Muscle layer of duodenum (tissue), 2 donors: ENCODE measurements around the gene GBA2.

Experiments used
- H3K27ac ChIP-seq: one replicate; pipeline ENCODE4 v1.7.0; 2013; ENCODE audit warnings: mild to moderate bottlenecking, low read length
- H3K27me3 ChIP-seq: one replicate; pipeline ENCODE4 v1.7.0; 2013; ENCODE audit warnings: low read depth, mild to moderate bottlenecking, control low read depth, low read length
- H3K36me3 ChIP-seq, 2 donors: one replicate each; pipeline ENCODE4 v1.7.0; 2013; ENCODE audit warnings: low read length in 2 of 2, control low read depth in 1 of 2, mild to moderate bottlenecking in 1 of 2; ENCODE audit not compliant: insufficient read depth in 2 of 2, control insufficient read depth in 1 of 2
- H3K4me1 ChIP-seq, 2 donors: one replicate each; pipeline ENCODE4 v1.7.0; 2013; ENCODE audit warnings: low read length in 2 of 2, mild to moderate bottlenecking in 2 of 2, control low read depth in 1 of 2, moderate library complexity in 1 of 2; ENCODE audit not compliant: insufficient read depth in 2 of 2, control insufficient read depth in 1 of 2
- H3K4me3 ChIP-seq, 2 donors: one replicate each; pipeline ENCODE4 v1.7.0; 2013; ENCODE audit warnings: low read length in 2 of 2, low read depth in 1 of 2, mild to moderate bottlenecking in 1 of 2
- H3K9me3 ChIP-seq, 2 donors: one replicate each; pipeline ENCODE4 v1.7.0; 2013; ENCODE audit warnings: low read length in 2 of 2, control low read depth in 1 of 2, mild to moderate bottlenecking in 1 of 2; ENCODE audit not compliant: control insufficient read depth in 1 of 2
- donor health status: healthy.

GBA2 gene

GRCh38 chr9:35736201-35736633 lies 12.8 kb downstream of the GBA2 start:
- no peaks in the 10 kb centered on the region for H3K27me3 ChIP-seq
- peaks cover 6 to 15% of the 10 kb centered on the region in 2 donors for H3K4me1 ChIP-seq
- H3K36me3 ChIP-seq: peaks cover 61 to 66% of the 10 kb centered on the region in 2 donors
- no peak overlapping the region for H3K27ac ChIP-seq
- H3K4me3 ChIP-seq: no peak overlapping the region
- H3K9me3 ChIP-seq: no peaks in the 10 kb centered on the region

- H3K36me3 ChIP-seq: peaks cover 41 to 46% of the 10 kb centered on the region in 2 donors
- no peaks in the 10 kb centered on the region for H3K9me3 ChIP-seq
- no peak overlapping the region for H3K4me3 ChIP-seq
- H3K27ac ChIP-seq: no peak overlapping the region
- H3K27me3 ChIP-seq: no peaks in the 10 kb centered on the region
- H3K4me1 ChIP-seq: peaks cover 21 to 34% of the 10 kb centered on the region in 2 donors
Measured at GRCh38 chr9:35734096-35734495, 14.9 kb downstream of the GBA2 start.

- peaks cover 30 to 35% of the 10 kb centered on the region in 2 donors for H3K36me3 ChIP-seq
- peak overlapping the region; percentile 77 to 86 for H3K4me3 ChIP-seq
- H3K27ac ChIP-seq: peak overlapping the region; percentile 94
- H3K4me1 ChIP-seq: peaks cover 28 to 45% of the 10 kb centered on the region in 2 donors
- no peaks in the 10 kb centered on the region for H3K9me3 ChIP-seq
- no peaks in the 10 kb centered on the region for H3K27me3 ChIP-seq
Measured at GRCh38 chr9:35732800-35733541, 16.1 kb downstream of the GBA2 start.

GRCh38 chr9:35732185-35732799 lies 16.7 kb downstream of the GBA2 start, which contains the start of the genes CREB3 and TLN1:
Gene CREB3, plus strand, starts transcription at chr9:35732666. Its CDS starts 107 bp downstream, at chr9:35732773.
Gene TLN1, minus strand, starts transcription at chr9:35732195. Its CDS starts 6,501 bp downstream, at chr9:35725694.
- H3K4me1 ChIP-seq: peaks cover 34 to 52% of the 10 kb centered on the region in 2 donors
- peaks cover 28% of the 10 kb centered on the region in 2 donors for H3K36me3 ChIP-seq
- H3K4me3 ChIP-seq: peak within 1 kb of the TSS; percentile 77 to 90
- peak within 1 kb of the TSS; percentile 97 for H3K27ac ChIP-seq
- no peaks in the 10 kb centered on the region for H3K27me3 ChIP-seq
- H3K9me3 ChIP-seq: no peaks in the 10 kb centered on the region

- Histone ChIP-seq H3K27ac (peak overlapping the region; percentile 97), H3K4me1 (peaks cover 41 to 58% of the 10 kb centered on the region in 2 donors), H3K9me3 (no peaks in the 10 kb centered on the region), H3K27me3 (no peaks in the 10 kb centered on the region), H3K4me3 (peak overlapping the region; percentile 77 to 90), H3K36me3 (peaks cover 21 to 22% of the 10 kb centered on the region in 2 donors)
Measured at GRCh38 chr9:35731415-35732184, 17.4 kb downstream of the GBA2 start.

GRCh38 chr9:35730486-35730854 lies 18.6 kb downstream of the GBA2 start:
- Histone ChIP-seq H3K36me3 (peaks cover 11 to 12% of the 10 kb centered on the region in 2 donors), H3K9me3 (no peaks in the 10 kb centered on the region), H3K4me3 (peak overlapping the region; percentile 77 to 90), H3K4me1 (peaks cover 41 to 63% of the 10 kb centered on the region in 2 donors), H3K27me3 (no peaks in the 10 kb centered on the region), H3K27ac (peak overlapping the region; percentile 97)

- Histone ChIP-seq H3K9me3 (no peaks in the 10 kb centered on the region), H3K27ac (peak overlapping the region; percentile 97), H3K27me3 (no peaks in the 10 kb centered on the region), H3K4me1 (peaks cover 41 to 63% of the 10 kb centered on the region in 2 donors), H3K4me3 (peak overlapping the region; percentile 77 to 90), H3K36me3 (peaks cover 11 to 13% of the 10 kb centered on the region in 2 donors)
Measured at GRCh38 chr9:35729700-35730485, 19.1 kb downstream of the GBA2 start.

- H3K27ac ChIP-seq: peak overlapping the region; percentile 97
- H3K9me3 ChIP-seq: no peaks in the 10 kb centered on the region
- peaks cover 41 to 60% of the 10 kb centered on the region in 2 donors for H3K4me1 ChIP-seq
- peaks cover 15 to 21% of the 10 kb centered on the region in 2 donors for H3K36me3 ChIP-seq
- no peaks in the 10 kb centered on the region for H3K27me3 ChIP-seq
- H3K4me3 ChIP-seq: peak overlapping the region; percentile 77 to 90
Measured at GRCh38 chr9:35729101-35729500, 19.9 kb downstream of the GBA2 start.

GRCh38 chr9:35728041-35728971 lies 20.7 kb downstream of the GBA2 start:
- Histone ChIP-seq H3K36me3 (peaks cover 23 to 29% of the 10 kb centered on the region in 2 donors), H3K4me3 (peak overlapping the region; percentile 77 to 90), H3K27ac (peak overlapping the region; percentile 97), H3K4me1 (peaks cover 35 to 52% of the 10 kb centered on the region in 2 donors), H3K27me3 (no peaks in the 10 kb centered on the region), H3K9me3 (no peaks in the 10 kb centered on the region)

- Histone ChIP-seq H3K27ac (peak overlapping the region; percentile 97), H3K9me3 (no peaks in the 10 kb centered on the region), H3K4me3 (peak overlapping the region; percentile 77 to 90), H3K4me1 (peaks cover 35 to 48% of the 10 kb centered on the region in 2 donors), H3K27me3 (no peaks in the 10 kb centered on the region), H3K36me3 (peaks cover 25 to 35% of the 10 kb centered on the region in 2 donors)
Measured at GRCh38 chr9:35727676-35728040, 21.4 kb downstream of the GBA2 start.
